Coronary artery (tissue), 2 donors: ENCODE data around the gene DUSP1.

Experiments used
- DNase-seq: peaks from one replicate; pipeline ENCODE4 v3.0.0-alpha.2; 2017; ENCODE audit warnings: low spot score
- H3K27ac ChIP-seq, 2 donors: fragments of 200-600 bp; sonication (generic); one replicate each; pipeline ENCODE4 v1.5.1; 2016 to 2019
- H3K4me3 ChIP-seq: fragments of 200-600 bp; sonication (generic); 2 replicates; pipeline ENCODE4 v1.5.1; 2016; ENCODE audit warnings: mild to moderate bottlenecking, moderate library complexity
- CTCF ChIP-seq: fragments of 200-600 bp; sonication (generic); IDR thresholded peaks from one replicate; pipeline ENCODE4 v1.5.1; 2019; ENCODE audit warnings: antibody characterized with exemption

Gene DUSP1

GRCh38 chr5:172730222-172730621, 40.8 kb downstream of the DUSP1 start:
- H3K4me3 ChIP-seq, result no peak overlapping the region
- no peak for TF ChIP-seq CTCF
- no peak overlapping the region for H3K27ac ChIP-seq
- no peak for DNase-seq

- Histone ChIP-seq H3K4me3 (no peak overlapping the region), H3K27ac (no peak overlapping the region)
- DNase-seq, result no peak
- TF ChIP-seq CTCF, result no peak
These were observed 41.4 kb downstream of the DUSP1 start for GRCh38 chr5:172729588-172729987.

- DNase-seq, result no peak
- Histone ChIP-seq H3K27ac (no peak overlapping the region), H3K4me3 (no peak overlapping the region)
- TF ChIP-seq CTCF, result no peak
These were observed 42.3 kb downstream of the DUSP1 start for GRCh38 chr5:172728481-172729241.

- no peak overlapping the region for H3K4me3 ChIP-seq
- no peak for DNase-seq
- no peak overlapping the region for H3K27ac ChIP-seq
- no peak for TF ChIP-seq CTCF
These were observed 43.4 kb downstream of the DUSP1 start for GRCh38 chr5:172727551-172727950.

- DNase-seq, result no peak
- Histone ChIP-seq H3K4me3 (no peak overlapping the region), H3K27ac (no peak overlapping the region)
- TF ChIP-seq CTCF, result no peak
These were observed 44.0 kb downstream of the DUSP1 start for GRCh38 chr5:172726966-172727365.

- no peak overlapping the region for H3K27ac ChIP-seq
- TF ChIP-seq CTCF, result no peak
- no peak for DNase-seq
- no peak overlapping the region for H3K4me3 ChIP-seq
These were observed 45.2 kb downstream of the DUSP1 start for GRCh38 chr5:172725785-172726184.

GRCh38 chr5:172725273-172725672, 45.7 kb downstream of the DUSP1 start:
- DNase-seq, result no peak
- no peak overlapping the region for H3K27ac ChIP-seq
- no peak for TF ChIP-seq CTCF
- no peak overlapping the region for H3K4me3 ChIP-seq
